PC-9 (cell line): ENCODE results near the gene KRTAP10-5. TPM values are rescaled to one million over a fixed set of nuclear protein-coding genes. Genes with fewer than 3 reads are reported as not detected.

Experiments
- BruUV-seq: library from RNA; stranded (reverse); fragments of 400-500 nt; replicated peaks from 2 replicates; lab custom pipeline; 2021; lab: Mats Ljungman, UMichigan
- CTCF ChIA-PET: fragments of 300-600 bp; sonication (Branson Sonifier 250); formaldehyde crosslinking; loops from one replicate; lab custom pipeline; 2022; ENCODE audit warnings: antibody characterized with exemption; lab: Charles Lee
- POLR2A ChIA-PET: fragments of 300-600 bp; sonication (Branson Sonifier 250); formaldehyde crosslinking; loops from one replicate; lab custom pipeline; 2022; ENCODE audit warnings: antibody characterized with exemption; ENCODE audit not compliant: unreplicated experiment; lab: Charles Lee
- DNase-seq, 2 experiments: peaks; one replicate each; pipeline versions ENCODE4 v3.0.0 to v3.0.0-alpha.2; 2015 to 2022; ENCODE audit warnings: mixed read lengths in 1 of 2
- H2AFZ ChIP-seq: fragments of 200-600 bp; sonication (generic); 2 replicates; pipeline ENCODE4 v1.8.1; 2017; ENCODE audit warnings: antibody characterized with exemption
- H3F3A ChIP-seq: fragments of 200-600 bp; sonication (generic); 2 replicates; pipeline ENCODE4 v1.8.1; 2017; ENCODE audit warnings: antibody characterized with exemption, mild to moderate bottlenecking, low read depth; ENCODE audit not compliant: insufficient read depth
- H3K27ac ChIP-seq: fragments of 200-600 bp; sonication (generic); 2 replicates; pipeline ENCODE4 v1.6.1; 2016; ENCODE audit warnings: mixed run types
- H3K27me3 ChIP-seq: fragments of 200-600 bp; sonication (generic); 2 replicates; pipeline ENCODE4 v1.6.1; 2016; ENCODE audit warnings: low read depth, mixed run types; ENCODE audit not compliant: insufficient read depth
- H3K36me3 ChIP-seq: fragments of 200-600 bp; sonication (generic); 2 replicates; pipeline ENCODE4 v1.6.1; 2016; ENCODE audit warnings: low read depth, mixed run types
- H3K4me1 ChIP-seq: fragments of 200-600 bp; sonication (generic); replicated peaks from 2 replicates; pipeline ENCODE4 v1.6.1; 2016; ENCODE audit warnings: mixed run types; ENCODE audit not compliant: insufficient read depth
- H3K4me2 ChIP-seq: fragments of 200-600 bp; sonication (generic); 2 replicates; pipeline ENCODE4 v1.6.1; 2017; ENCODE audit warnings: mixed run types
- H3K4me3 ChIP-seq: fragments of 200-600 bp; sonication (generic); 2 replicates; pipeline ENCODE4 v1.6.1; 2016; ENCODE audit warnings: mixed run types
- H3K79me2 ChIP-seq: fragments of 200-600 bp; sonication (generic); 2 replicates; pipeline ENCODE4 v1.6.1; 2017; ENCODE audit warnings: low read depth, mixed run types
- H3K9me2 ChIP-seq: fragments of 200-600 bp; sonication (generic); 2 replicates; pipeline ENCODE4 v1.8.1; 2017; ENCODE audit warnings: mild to moderate bottlenecking; ENCODE audit not compliant: insufficient read depth
- H3K9me3 ChIP-seq: fragments of 200-600 bp; sonication (generic); 2 replicates; pipeline ENCODE4 v1.8.1; 2016; ENCODE audit warnings: low read depth; ENCODE audit not compliant: insufficient read depth
- H4K20me1 ChIP-seq: fragments of 200-600 bp; sonication (generic); 2 replicates; pipeline ENCODE4 v1.8.1; 2017; ENCODE audit not compliant: insufficient read depth
- CTCF ChIP-seq: fragments of 200-600 bp; sonication (generic); conservative IDR thresholded peaks from 2 replicates; pipeline ENCODE4 v1.6.1; 2017; ENCODE audit warnings: mixed run types, antibody characterized with exemption, mild to moderate bottlenecking, moderate library complexity
- EZH2 ChIP-seq: fragments of 200-600 bp; sonication (generic); IDR thresholded peaks from 2 replicates; pipeline ENCODE4 v1.8.0; 2017; ENCODE audit warnings: antibody characterized with exemption, low read depth
- intact Hi-C: fragments of 100-400 bp; cut with micrococcal nuclease; formaldehyde crosslinking; loops from one replicate; pipeline ENCODE4 v1.10.0; 2022; ENCODE audit not compliant: unreplicated experiment
- total RNA-seq: library from RNA; stranded (reverse); gene quantifications from 2 replicates; pipeline ENCODE4 v1.2.3, GENCODE V29; 2021

The KRTAP10-5 gene
- total RNA-seq, 1 experiment from 2014 or later = not detected

DNA sequence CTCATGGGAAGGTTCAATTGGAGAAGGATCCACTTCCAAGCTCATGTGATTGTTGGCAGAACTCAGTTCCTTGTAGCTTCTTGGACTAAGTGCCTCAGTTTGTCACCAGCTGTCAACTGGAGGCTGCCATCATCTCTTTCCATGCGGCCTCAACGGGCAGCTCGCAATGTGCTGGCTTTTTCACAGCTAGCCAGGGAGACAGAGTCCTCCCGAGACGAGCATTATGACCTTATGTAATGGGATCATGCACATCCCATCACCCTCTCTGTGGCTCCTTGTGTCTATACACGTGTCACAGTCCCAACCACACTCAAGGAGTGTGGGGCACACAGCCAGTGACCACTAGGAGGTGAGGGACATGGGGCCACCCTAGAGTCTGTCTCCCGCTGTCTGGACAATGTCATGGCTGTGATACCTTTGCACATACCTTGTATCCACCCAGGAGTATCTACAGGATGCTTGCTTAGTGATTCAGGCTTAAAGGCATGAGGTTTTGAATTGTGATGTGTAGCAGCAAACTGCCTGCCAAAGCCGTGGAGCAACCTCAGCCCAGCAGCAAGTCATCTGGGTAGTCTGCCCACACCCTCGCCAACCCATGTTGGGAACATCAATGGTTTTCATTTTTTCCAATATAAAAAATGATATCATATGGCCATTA, 15.8 kb upstream of the KRTAP10-5 start:
- Histone ChIP-seq H3F3A (no peaks in the 10 kb centered on the region), H3K9me2 (no peaks in the 10 kb centered on the region), H3K9me3 (no peaks in the 10 kb centered on the region), H3K79me2 (no peaks in the 10 kb centered on the region), H3K4me1 (no peaks in the 10 kb centered on the region), H3K4me3 (no peak overlapping the region), H3K27me3 (peaks cover 70% of the 10 kb centered on the region), H3K36me3 (no peaks in the 10 kb centered on the region), H2AFZ (no peak overlapping the region), H3K27ac (no peak overlapping the region), H4K20me1 (no peaks in the 10 kb centered on the region), H3K4me2 (no peak overlapping the region)
- intact Hi-C loops = no loop called here
- POLR2A ChIA-PET = no interaction called here
- peak in 1 of 2 experiments; percentile 47 for DNase-seq
- TF ChIP-seq CTCF = no peak
- no peak for TF ChIP-seq EZH2
- CTCF ChIA-PET = no interaction called here
- BruUV-seq = no TSS peak

GRCh38 chr21:44595524-44595923, 15.1 kb upstream of the KRTAP10-5 start:
- no peaks in the 10 kb centered on the region for H4K20me1 ChIP-seq
- intact Hi-C loops = no loop called here
- H3K36me3 ChIP-seq = no peaks in the 10 kb centered on the region
- no peaks in the 10 kb centered on the region for H3F3A ChIP-seq
- H2AFZ ChIP-seq = no peak overlapping the region
- no peaks in the 10 kb centered on the region for H3K9me2 ChIP-seq
- no peak for DNase-seq
- no peaks in the 10 kb centered on the region for H3K4me1 ChIP-seq
- H3K79me2 ChIP-seq = no peaks in the 10 kb centered on the region
- peaks cover 67% of the 10 kb centered on the region for H3K27me3 ChIP-seq
- no peak overlapping the region for H3K4me3 ChIP-seq
- no TSS peak for BruUV-seq
- no peaks in the 10 kb centered on the region for H3K9me3 ChIP-seq
- no peak for TF ChIP-seq CTCF
- TF ChIP-seq EZH2 = no peak
- CTCF ChIA-PET = no interaction called here
- no peak overlapping the region for H3K27ac ChIP-seq
- no peak overlapping the region for H3K4me2 ChIP-seq
- POLR2A ChIA-PET = no interaction called here

DNA sequence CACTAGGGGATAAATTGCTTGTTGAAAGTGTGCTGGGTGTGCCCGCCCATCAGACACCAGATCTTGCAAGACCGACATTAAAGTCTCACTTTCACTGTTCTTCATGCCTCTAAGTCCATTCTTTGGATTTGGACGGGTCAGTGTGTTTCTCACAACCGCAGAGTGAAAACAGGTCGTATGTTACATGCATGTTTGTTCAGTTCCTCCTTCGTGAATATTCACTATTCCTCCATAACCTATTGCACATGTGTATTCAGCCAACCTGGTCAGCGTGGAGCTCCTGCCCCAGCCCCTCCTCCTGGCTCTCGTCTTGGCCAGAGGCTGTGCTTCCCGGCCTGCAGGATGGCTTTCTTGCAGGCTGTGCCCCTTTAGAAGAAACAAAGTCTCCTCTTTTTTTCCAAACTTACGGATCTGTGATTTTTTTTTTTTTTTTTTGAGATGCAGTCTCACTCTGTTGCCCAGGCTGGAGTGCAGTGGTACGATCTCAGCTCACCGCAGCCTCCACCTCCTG, 14.1 kb upstream of the KRTAP10-5 start:
- ChIA-PET CTCF (no interaction called here), POLR2A (no interaction called here)
- no peak for DNase-seq
- no peak overlapping the region for H2AFZ ChIP-seq
- no TSS peak for BruUV-seq
- no peaks in the 10 kb centered on the region for H3K36me3 ChIP-seq
- no peak overlapping the region for H3K4me2 ChIP-seq
- no peaks in the 10 kb centered on the region for H3K79me2 ChIP-seq
- no peaks in the 10 kb centered on the region for H4K20me1 ChIP-seq
- H3K27me3 ChIP-seq = peaks cover 69% of the 10 kb centered on the region
- H3K4me3 ChIP-seq = no peak overlapping the region
- H3F3A ChIP-seq = no peaks in the 10 kb centered on the region
- no peak overlapping the region for H3K27ac ChIP-seq
- no peaks in the 10 kb centered on the region for H3K4me1 ChIP-seq
- TF ChIP-seq CTCF (no peak), EZH2 (no peak)
- intact Hi-C loops = no loop called here
- H3K9me3 ChIP-seq = no peaks in the 10 kb centered on the region
- H3K9me2 ChIP-seq = no peaks in the 10 kb centered on the region
